ENCODE data around the gene TSFM. TPM values are rescaled to one million over a fixed set of nuclear protein-coding genes. Genes with fewer than 3 reads are reported as not detected.

The TSFM gene
- total and polyA plus RNA-seq, 2 of the 4 experiments (the other 2 are of a cell fraction): 11.5 to 14.0 TPM

DNA sequence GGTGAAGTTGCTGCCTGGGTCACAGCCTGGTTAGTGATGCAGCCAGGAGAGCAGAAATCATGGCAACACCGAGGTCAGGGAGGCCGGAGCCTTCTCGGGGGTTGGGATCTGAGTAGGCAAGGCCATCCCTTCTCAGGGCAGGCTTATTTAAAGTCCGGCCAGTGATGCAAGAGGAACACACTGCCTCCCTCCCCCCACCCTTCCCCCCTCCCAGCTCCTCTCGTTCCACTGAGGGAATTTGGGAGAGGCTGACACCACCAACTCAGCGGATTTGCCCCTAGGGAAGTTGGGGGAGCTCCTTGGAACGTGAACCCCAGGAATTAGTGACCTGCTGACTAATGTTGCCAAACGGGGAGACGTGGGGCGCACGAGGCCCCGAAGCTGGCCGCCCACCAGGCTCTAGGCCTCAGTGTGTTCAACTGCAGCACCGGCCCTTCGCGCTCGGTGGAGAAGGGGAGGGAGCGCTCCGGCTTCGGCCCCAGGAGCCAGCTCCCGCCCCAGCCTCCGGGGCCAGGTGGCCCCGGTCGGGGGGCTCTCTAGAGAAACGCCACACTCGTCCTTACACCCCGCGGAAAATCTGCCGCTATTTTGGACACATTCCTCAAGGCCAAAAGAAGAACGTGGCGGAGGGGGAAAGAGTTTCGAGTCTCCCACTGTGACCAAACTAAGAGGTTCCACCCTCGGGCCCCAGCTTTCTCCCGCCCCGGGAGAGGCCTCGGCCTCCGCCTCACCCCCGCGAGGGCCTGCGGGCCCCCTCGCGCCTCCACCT lies 62.3 kb downstream of the TSFM start:
- Histone ChIP-seq H3K23ac (ENCODE audit: low read depth, low read length) (peak overlapping the region; percentile 73), H3K4me3 (ENCODE audit: insufficient read depth, low read depth, low read length) (peak overlapping the region; percentile 99), H4K91ac (ENCODE audit: insufficient read depth, low read depth, low read length) (peak overlapping the region; percentile 82), H3K9ac (ENCODE audit: low read depth, low read length) (peak overlapping the region; percentile 98), H3K36me3 (ENCODE audit: control insufficient read depth, insufficient read depth, low read length) (peaks cover 1% of the 10 kb centered on the region; the same call in 1 of the 2 replicates), H2BK15ac (ENCODE audit: low read depth, low read length) (no peak overlapping the region), H3K14ac (replicated peaks; ENCODE audit: low read depth, low read length) (peak overlapping the region; percentile 78), H2AK9ac (replicated peaks; ENCODE audit: low read depth, low read length, poor library complexity) (peak overlapping the region; percentile 100), H3K18ac (ENCODE audit: low read depth, low read length) (peak overlapping the region; percentile 85), H2BK5ac (ENCODE audit: low read depth, low read length, poor library complexity, severe bottlenecking) (peak overlapping the region; percentile 99), H3K56ac (ENCODE audit: extremely low read depth, insufficient read depth, low read length) (peak overlapping the region; percentile 83), H4K8ac (ENCODE audit: low read depth in 2 of 2, low read length in 2 of 2) (peak overlapping the region; percentile 19 to 80; a peak in 3 of 4 replicates), H4K5ac (ENCODE audit: low read depth, low read length) (peak overlapping the region; percentile 72), H3K27me3 (ENCODE audit: control insufficient read depth, insufficient read depth, low read length) (no peaks in the 10 kb centered on the region), H2AK5ac (ENCODE audit: low read depth, low read length) (peak overlapping the region; percentile 87), H3K27ac (ENCODE audit: insufficient read depth, low read length) (peak overlapping the region; percentile 99), H3K9me1 (ENCODE audit: insufficient read depth, low read length) (peaks cover 31% of the 10 kb centered on the region), H2BK20ac (ENCODE audit: low read depth, low read length) (no peak overlapping the region), H3K79me1 (ENCODE audit: low read depth in 1 of 2, low read length in 2 of 2) (peaks cover 0 to 37% of the 10 kb centered on the region in 2 experiments; a peak in 2 of 4 replicates), H3K4me1 (ENCODE audit: control insufficient read depth, insufficient read depth, low read length) (peaks cover 27% of the 10 kb centered on the region), H3K9me3 (ENCODE audit: control insufficient read depth, insufficient read depth, low read length) (no peaks in the 10 kb centered on the region), H2BK120ac (ENCODE audit: low read depth, low read length) (0 out of 2 replicates have a peak overlapping the region, but pooled peaks have one; percentile 10), H4K20me1 (ENCODE audit: insufficient read depth, low read length) (peaks cover 59% of the 10 kb centered on the region), H3K4me2 (ENCODE audit: low read depth, low read length) (peak overlapping the region; percentile 87), H2AFZ (replicated peaks; ENCODE audit: low read length, poor library complexity) (peak overlapping the region; percentile 54), H3K4ac (ENCODE audit: low read depth, low read length) (peak overlapping the region; percentile 92)
- CTCF ChIA-PET: interaction anchor here (0.8 to 1.3 kb wide), 4 partner anchors 20 to 1623 kb away, joined by 3 to 4 read pairs (median 3); partner anchors contain the start of gene RNF41
- intact Hi-C loops (cut with micrococcal nuclease): loop anchor here (2.0 kb wide), 2 partner anchors 20 to 52 kb away; no protein-coding TSS in a partner anchor
- TF ChIP-seq RAD21 (IDR thresholded peaks at IDR 0.05; ENCODE audit: low read length): peak; percentile 32; the same call in 1 of the 2 replicates
- 0 out of 2 replicates have a peak, but pooled peaks have one; percentile 45 for TF ChIP-seq MAZ (IDR thresholded peaks at IDR 0.05; ENCODE audit: borderline replicate concordance, low read depth, low read length)
- peak; percentile 88 for TF ChIP-seq CEBPB (IDR thresholded peaks at IDR 0.05; ENCODE audit: low read depth, low read length)
- TF ChIP-seq, protein P1, sequence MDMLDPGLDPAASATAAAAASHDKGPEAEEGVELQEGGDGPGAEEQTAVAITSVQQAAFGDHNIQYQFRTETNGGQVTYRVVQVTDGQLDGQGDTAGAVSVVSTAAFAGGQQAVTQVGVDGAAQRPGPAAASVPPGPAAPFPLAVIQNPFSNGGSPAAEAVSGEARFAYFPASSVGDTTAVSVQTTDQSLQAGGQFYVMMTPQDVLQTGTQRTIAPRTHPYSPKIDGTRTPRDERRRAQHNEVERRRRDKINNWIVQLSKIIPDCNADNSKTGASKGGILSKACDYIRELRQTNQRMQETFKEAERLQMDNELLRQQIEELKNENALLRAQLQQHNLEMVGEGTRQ (IDR thresholded peaks at IDR 0.05; ENCODE audit: low read depth, low read length): no peak
- TF ChIP-seq RCOR1 (IDR thresholded peaks at IDR 0.05; ENCODE audit: insufficient replicate concordance, low read length): no peak
- peak; percentile 47; the same call in 1 of the 2 replicates for TF ChIP-seq POLR2A (IDR thresholded peaks at IDR 0.05; ENCODE audit: low read depth, low read length)
- ATAC-seq (ENCODE audit: low read depth) (peak; percentile 50), DNase-seq (peak; percentile 86)
- in situ Hi-C loops (cut with MboI; ENCODE audit: low sequenced_read_pairs): loop anchor here (10.0 kb wide), 1 partner anchor 50 kb away; no protein-coding TSS in a partner anchor
- 0% methylated on average over 13 of the region's 42 CpGs; no CpG with 5 or more reads in 1 of the 2 experiments for WGBS, 2 experiments (ENCODE audit: extremely low coverage in 2 of 2, insufficient read length in 1 of 2)
- no TSS peak for BruUV-seq (replicated peaks)
- dilution Hi-C loops (cut with HindIII; ENCODE audit: low sequenced_read_pairs, unreplicated experiment): no loop called here
- POLR2A ChIA-PET (ENCODE audit: unreplicated experiment): interaction anchor here (0.9 to 1.7 kb wide), 4 partner anchors 20 to 58 kb away, joined by 3 to 16 read pairs (median 6); no protein-coding TSS in a partner anchor
